ENCODE measurements around the gene ZNF821. TPM values are rescaled to one million over a fixed set of nuclear protein-coding genes. Genes with fewer than 3 reads are reported as not detected.

ZNF821 gene
- total and polyA plus RNA-seq, 10 of the 15 experiments (the other 5 are each of a cell fraction or from before 2014, with no cell fraction given): 0.82 to 9.9 (median 6.8) TPM

DNA sequence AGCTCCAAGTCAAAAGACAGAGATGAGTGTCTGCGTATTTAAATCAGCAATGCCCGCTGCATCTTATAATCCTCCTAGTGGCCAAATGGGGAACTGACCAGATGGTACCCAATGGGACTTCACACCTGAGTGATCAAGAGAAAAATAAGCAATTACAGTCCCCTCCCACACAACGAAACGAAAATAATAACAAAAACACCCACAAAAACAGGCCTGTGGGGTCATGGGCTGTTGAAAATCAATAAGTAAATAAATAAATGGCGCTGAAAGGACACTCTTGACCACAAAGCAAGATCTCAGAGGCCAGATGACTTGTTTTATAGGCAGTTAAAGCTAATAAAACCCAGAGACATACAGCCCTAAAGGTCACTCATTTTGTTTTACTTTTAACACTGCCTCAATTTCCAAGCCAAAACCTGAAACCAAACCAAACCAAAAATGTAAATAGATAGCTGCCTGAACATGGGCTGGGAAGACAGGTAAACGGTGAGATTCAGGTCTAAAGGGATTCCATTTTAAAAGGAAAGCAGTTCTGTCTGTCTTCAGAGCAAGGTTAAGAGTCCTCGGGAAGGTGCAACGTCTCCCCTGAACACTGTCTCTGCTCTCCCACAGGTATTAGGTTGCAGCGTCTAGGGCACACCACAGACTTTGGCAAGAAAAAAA lies 1.3 kb downstream of the ZNF821 start (continued):
- TF ChIP-seq, protein P1, sequence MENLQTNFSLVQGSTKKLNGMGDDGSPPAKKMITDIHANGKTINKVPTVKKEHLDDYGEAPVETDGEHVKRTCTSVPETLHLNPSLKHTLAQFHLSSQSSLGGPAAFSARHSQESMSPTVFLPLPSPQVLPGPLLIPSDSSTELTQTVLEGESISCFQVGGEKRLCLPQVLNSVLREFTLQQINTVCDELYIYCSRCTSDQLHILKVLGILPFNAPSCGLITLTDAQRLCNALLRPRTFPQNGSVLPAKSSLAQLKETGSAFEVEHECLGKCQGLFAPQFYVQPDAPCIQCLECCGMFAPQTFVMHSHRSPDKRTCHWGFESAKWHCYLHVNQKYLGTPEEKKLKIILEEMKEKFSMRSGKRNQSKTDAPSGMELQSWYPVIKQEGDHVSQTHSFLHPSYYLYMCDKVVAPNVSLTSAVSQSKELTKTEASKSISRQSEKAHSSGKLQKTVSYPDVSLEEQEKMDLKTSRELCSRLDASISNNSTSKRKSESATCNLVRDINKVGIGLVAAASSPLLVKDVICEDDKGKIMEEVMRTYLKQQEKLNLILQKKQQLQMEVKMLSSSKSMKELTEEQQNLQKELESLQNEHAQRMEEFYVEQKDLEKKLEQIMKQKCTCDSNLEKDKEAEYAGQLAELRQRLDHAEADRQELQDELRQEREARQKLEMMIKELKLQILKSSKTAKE (IDR thresholded peaks at IDR 0.05; ENCODE audit: low read depth, poor library complexity, severe bottlenecking): peak; percentile 83
- peak; percentile 77 for TF ChIP-seq RAD21 (IDR thresholded peaks at IDR 0.05; ENCODE audit: insufficient read depth, low read depth, low read length)
- no peak for TF ChIP-seq ZNF217 (IDR thresholded peaks at IDR 0.05)
- no peak for TF ChIP-seq SP1 (IDR thresholded peaks at IDR 0.05; ENCODE audit: low read depth, low read length)

DNA sequence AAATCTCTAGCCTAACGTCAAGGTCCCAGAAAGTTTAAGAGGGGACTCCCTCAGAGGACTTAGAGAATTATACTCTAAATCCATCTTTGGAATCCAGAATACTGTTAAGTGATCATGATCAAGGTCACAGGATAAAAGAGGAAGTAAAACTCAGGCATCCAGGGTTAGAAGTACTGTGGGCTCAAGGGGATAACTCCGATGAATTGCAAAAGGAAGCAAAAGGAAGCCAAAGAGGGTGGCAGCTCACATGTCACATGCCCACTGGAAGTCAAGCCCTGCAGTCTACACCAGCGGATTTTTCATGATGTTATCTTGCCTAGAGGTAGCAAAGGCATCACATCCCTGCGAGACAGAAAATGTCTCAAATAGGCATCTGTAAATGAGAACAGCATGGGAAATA lies 3.8 kb downstream of the ZNF821 start:
- Histone ChIP-seq H3K9ac (ENCODE audit: control insufficient read depth, insufficient read depth, low read length) (no peak overlapping the region), H3K4me1 (ENCODE audit: control insufficient read depth, insufficient read depth, low read length) (peaks cover 12% of the 10 kb centered on the region), H4K20me1 (ENCODE audit: control insufficient read depth, insufficient read depth) (no peaks in the 10 kb centered on the region), H3K36me3 (ENCODE audit: control insufficient read depth in 2 of 2, insufficient read depth in 2 of 2, low read length in 1 of 2) (no peaks in the 10 kb centered on the region), H2AFZ (ENCODE audit: control insufficient read depth, low read depth, low read length) (no peak overlapping the region), H3K4me3 (no peak overlapping the region), H3K79me2 (ENCODE audit: control insufficient read depth, insufficient read depth, low read length) (no peaks in the 10 kb centered on the region), H3K4me2 (ENCODE audit: control insufficient read depth, insufficient read depth) (no peak overlapping the region), H3K9me3 (replicated peaks; ENCODE audit: control insufficient read depth, insufficient read depth, low read length) (no peaks in the 10 kb centered on the region), H3K27ac (ENCODE audit: control insufficient read depth, insufficient read depth) (no peak overlapping the region), H3K27me3 (replicated peaks in 1 of 2; ENCODE audit: control insufficient read depth in 2 of 2, insufficient read depth in 2 of 2, low read length in 1 of 2) (no peaks in the 10 kb centered on the region)
- POLR2A ChIA-PET: interaction anchor here (1.3 to 4.7 kb wide), 3 partner anchors 10 to 71 kb away, joined by 3 to 30 read pairs (median 4); partner anchors contain the start of gene AP1G1
- TF ChIP-seq TCF12 (IDR thresholded peaks at IDR 0.05; ENCODE audit: low read depth, low read length) (no peak), SUZ12 (IDR thresholded peaks at IDR 0.05; ENCODE audit: unreplicated experiment) (no peak), ZNF622 (IDR thresholded peaks at IDR 0.05) (no peak), SIN3A (IDR thresholded peaks at IDR 0.05; ENCODE audit: low read depth, low read length) (no peak)
- TF ChIP-seq, protein P2, sequence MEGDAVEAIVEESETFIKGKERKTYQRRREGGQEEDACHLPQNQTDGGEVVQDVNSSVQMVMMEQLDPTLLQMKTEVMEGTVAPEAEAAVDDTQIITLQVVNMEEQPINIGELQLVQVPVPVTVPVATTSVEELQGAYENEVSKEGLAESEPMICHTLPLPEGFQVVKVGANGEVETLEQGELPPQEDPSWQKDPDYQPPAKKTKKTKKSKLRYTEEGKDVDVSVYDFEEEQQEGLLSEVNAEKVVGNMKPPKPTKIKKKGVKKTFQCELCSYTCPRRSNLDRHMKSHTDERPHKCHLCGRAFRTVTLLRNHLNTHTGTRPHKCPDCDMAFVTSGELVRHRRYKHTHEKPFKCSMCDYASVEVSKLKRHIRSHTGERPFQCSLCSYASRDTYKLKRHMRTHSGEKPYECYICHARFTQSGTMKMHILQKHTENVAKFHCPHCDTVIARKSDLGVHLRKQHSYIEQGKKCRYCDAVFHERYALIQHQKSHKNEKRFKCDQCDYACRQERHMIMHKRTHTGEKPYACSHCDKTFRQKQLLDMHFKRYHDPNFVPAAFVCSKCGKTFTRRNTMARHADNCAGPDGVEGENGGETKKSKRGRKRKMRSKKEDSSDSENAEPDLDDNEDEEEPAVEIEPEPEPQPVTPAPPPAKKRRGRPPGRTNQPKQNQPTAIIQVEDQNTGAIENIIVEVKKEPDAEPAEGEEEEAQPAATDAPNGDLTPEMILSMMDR (IDR thresholded peaks at IDR 0.05 in 2 of 3, conservative IDR thresholded peaks at IDR 0.05 in 1 of 3; ENCODE audit: control insufficient read depth in 2 of 3, extremely low read depth in 1 of 3, insufficient read depth in 1 of 3, low read depth in 3 of 3, low read length in 3 of 3): no peak
- TF ChIP-seq, protein P3, sequence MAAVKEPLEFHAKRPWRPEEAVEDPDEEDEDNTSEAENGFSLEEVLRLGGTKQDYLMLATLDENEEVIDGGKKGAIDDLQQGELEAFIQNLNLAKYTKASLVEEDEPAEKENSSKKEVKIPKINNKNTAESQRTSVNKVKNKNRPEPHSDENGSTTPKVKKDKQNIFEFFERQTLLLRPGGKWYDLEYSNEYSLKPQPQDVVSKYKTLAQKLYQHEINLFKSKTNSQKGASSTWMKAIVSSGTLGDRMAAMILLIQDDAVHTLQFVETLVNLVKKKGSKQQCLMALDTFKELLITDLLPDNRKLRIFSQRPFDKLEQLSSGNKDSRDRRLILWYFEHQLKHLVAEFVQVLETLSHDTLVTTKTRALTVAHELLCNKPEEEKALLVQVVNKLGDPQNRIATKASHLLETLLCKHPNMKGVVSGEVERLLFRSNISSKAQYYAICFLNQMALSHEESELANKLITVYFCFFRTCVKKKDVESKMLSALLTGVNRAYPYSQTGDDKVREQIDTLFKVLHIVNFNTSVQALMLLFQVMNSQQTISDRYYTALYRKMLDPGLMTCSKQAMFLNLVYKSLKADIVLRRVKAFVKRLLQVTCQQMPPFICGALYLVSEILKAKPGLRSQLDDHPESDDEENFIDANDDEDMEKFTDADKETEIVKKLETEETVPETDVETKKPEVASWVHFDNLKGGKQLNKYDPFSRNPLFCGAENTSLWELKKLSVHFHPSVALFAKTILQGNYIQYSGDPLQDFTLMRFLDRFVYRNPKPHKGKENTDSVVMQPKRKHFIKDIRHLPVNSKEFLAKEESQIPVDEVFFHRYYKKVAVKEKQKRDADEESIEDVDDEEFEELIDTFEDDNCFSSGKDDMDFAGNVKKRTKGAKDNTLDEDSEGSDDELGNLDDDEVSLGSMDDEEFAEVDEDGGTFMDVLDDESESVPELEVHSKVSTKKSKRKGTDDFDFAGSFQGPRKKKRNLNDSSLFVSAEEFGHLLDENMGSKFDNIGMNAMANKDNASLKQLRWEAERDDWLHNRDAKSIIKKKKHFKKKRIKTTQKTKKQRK (IDR thresholded peaks at IDR 0.05; ENCODE audit: low read depth, low read length): no peak
- in situ Hi-C loops (cut with MboI) (no loop called here), intact Hi-C loops (cut with micrococcal nuclease; ENCODE audit: unreplicated experiment) (loop anchor here (10.0 kb wide), 1 partner anchor 315 kb away; no protein-coding TSS in a partner anchor)
- no peak for DNase-seq (ENCODE audit: low read depth, low spot score)
- no peak for FAIRE-seq
- no peak for ATAC-seq
- BruUV-seq (replicated peaks): no TSS peak
- CTCF ChIA-PET: interaction anchor here (0.6 to 4.7 kb wide), 7 partner anchors 9 to 481 kb away, joined by 3 to 38 read pairs (median 3); partner anchors contain the start of gene IST1
- SMC1A ChIA-PET (ENCODE audit: uncharacterized antibody, unreplicated experiment): interaction anchor here (0.6 to 3.5 kb wide), 6 partner anchors 22 to 315 kb away, joined by 3 to 24 read pairs (median 8); no protein-coding TSS in a partner anchor
- WGBS (ENCODE audit: insufficient coverage, insufficient replicate concordance, low lambda C conversion rate, missing lambda C conversion rate): 78% methylated on average over 4 of the region's 4 CpGs
- RAD21 ChIA-PET (ENCODE audit: unreplicated experiment): interaction anchor here (4.7 kb wide), 1 partner anchor 35 kb away, joined by 53 read pairs; the partner anchor contains the start of gene ATXN1L

All from GM12878 (cell line).